Neural crest cell (in vitro differentiated cells): Measurements from ENCODE around the gene PROSER2. TPM values are rescaled to one million over a fixed set of nuclear protein-coding genes. Genes with fewer than 3 reads are reported as not detected.

Experiments
- DNase-seq: peaks from one replicate; pipeline ENCODE4 v3.0.0; 2021; ENCODE audit warnings: low read depth, mixed read lengths, low spot score
- H3K27ac Mint-ChIP-seq: one replicate; pipeline ENCODE4 v1.8.0; 2021; ENCODE audit warnings: mild to moderate bottlenecking, mixed read lengths; ENCODE audit not compliant: unreplicated experiment
- H3K27me3 Mint-ChIP-seq: 2 replicates; pipeline ENCODE4 v1.8.0; 2021; ENCODE audit warnings: low read depth, mild to moderate bottlenecking, mixed read lengths
- H3K36me3 Mint-ChIP-seq: 2 replicates; pipeline ENCODE4 v1.8.0; 2021; ENCODE audit warnings: low read depth, mild to moderate bottlenecking, mixed read lengths
- H3K4me1 Mint-ChIP-seq: 2 replicates; pipeline ENCODE4 v1.8.0; 2021; ENCODE audit warnings: mixed read lengths
- H3K4me3 Mint-ChIP-seq: one replicate; pipeline ENCODE4 v1.8.0; 2021; ENCODE audit warnings: mild to moderate bottlenecking, mixed read lengths
- H3K9me3 Mint-ChIP-seq: 2 replicates; pipeline ENCODE4 v1.8.0; 2021; ENCODE audit warnings: mixed read lengths
- total RNA-seq: library from RNA; stranded (reverse); gene quantifications from 2 replicates; pipeline ENCODE4 v1.2.1, GENCODE V29; 2021
- TF ChIP-seq, protein P1 (sequence below): fragments of 200-600 bp; sonication (generic); conservative IDR thresholded peaks from 2 replicates; pipeline ENCODE4 v1.5.0; 2021; ENCODE audit warnings: antibody characterized with exemption, mild to moderate bottlenecking

Gene PROSER2
- total RNA-seq, 1 donor from 2014 or later = 7.5 TPM

DNA sequence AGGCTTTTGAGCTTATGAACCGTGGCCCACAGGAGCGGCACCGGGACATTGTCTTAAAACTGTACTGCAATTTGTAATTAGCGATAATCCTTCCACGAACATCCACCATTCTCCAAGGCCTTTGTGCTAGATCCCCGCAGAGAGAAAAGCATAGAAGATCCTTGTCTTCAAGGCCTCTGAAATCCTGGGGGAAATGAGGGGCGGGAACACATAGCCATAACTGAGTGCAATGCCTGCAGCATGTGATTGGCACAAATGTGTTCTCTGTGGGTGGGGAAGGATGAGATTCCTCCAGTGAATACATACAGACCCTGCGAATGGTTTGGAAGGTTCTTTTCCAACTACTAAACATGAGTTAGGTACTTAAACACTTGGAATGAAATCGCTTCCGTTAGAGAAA is 25.9 kb upstream of the PROSER2 start:
- TF ChIP-seq, protein P1, sequence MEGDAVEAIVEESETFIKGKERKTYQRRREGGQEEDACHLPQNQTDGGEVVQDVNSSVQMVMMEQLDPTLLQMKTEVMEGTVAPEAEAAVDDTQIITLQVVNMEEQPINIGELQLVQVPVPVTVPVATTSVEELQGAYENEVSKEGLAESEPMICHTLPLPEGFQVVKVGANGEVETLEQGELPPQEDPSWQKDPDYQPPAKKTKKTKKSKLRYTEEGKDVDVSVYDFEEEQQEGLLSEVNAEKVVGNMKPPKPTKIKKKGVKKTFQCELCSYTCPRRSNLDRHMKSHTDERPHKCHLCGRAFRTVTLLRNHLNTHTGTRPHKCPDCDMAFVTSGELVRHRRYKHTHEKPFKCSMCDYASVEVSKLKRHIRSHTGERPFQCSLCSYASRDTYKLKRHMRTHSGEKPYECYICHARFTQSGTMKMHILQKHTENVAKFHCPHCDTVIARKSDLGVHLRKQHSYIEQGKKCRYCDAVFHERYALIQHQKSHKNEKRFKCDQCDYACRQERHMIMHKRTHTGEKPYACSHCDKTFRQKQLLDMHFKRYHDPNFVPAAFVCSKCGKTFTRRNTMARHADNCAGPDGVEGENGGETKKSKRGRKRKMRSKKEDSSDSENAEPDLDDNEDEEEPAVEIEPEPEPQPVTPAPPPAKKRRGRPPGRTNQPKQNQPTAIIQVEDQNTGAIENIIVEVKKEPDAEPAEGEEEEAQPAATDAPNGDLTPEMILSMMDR = no peak
- Mint-ChIP-seq H3K9me3 (peaks cover 5% of the 10 kb centered on the region), H3K27ac (no peak overlapping the region), H3K36me3 (peaks cover 2% of the 10 kb centered on the region), H3K4me3 (no peak overlapping the region), H3K27me3 (no peaks in the 10 kb centered on the region), H3K4me1 (peaks cover 5% of the 10 kb centered on the region)
- no peak for DNase-seq

DNA sequence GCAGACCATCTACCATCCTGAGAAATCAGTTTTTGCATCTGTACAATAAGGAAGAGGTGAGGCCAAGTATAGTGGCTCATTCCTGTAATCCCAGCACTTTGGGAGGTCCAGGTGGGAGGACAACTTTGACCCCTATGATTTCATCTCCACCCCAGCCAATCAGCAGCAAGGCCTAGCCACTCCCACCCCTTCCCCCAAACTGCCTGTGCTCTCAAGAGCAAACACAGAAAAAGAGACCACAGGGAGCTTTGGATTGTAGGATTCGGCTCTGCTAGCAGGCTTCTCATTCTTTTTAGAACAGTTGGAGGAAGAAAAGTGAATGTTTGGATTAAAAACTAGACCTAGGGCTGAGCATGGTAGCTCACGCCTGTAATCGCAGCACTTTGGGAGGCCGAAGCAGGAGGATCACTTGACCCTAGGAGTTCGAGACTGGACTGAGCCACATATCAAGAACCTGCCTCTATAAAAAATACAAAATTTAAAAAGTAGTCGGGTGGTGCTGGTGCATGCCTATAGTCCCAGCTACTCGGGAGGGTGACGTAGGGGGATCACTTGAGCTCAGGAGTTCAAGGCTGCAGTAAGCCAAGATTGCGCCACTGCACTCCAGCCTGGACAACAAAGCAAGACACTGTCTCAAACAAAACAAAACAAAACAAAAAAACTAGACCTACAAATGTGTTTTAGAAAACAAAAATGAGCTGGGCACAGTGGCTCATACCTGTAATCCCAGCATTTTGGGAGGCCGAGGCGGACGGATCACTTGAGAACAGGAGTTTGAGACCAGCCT is 25.1 kb upstream of the PROSER2 start:
- Mint-ChIP-seq H3K4me1 (peaks cover 5% of the 10 kb centered on the region), H3K27ac (no peak overlapping the region), H3K27me3 (no peaks in the 10 kb centered on the region), H3K4me3 (no peak overlapping the region), H3K36me3 (peaks cover 2% of the 10 kb centered on the region), H3K9me3 (peaks cover 5% of the 10 kb centered on the region)
- TF ChIP-seq, protein P1 = no peak
- no peak for DNase-seq

DNA sequence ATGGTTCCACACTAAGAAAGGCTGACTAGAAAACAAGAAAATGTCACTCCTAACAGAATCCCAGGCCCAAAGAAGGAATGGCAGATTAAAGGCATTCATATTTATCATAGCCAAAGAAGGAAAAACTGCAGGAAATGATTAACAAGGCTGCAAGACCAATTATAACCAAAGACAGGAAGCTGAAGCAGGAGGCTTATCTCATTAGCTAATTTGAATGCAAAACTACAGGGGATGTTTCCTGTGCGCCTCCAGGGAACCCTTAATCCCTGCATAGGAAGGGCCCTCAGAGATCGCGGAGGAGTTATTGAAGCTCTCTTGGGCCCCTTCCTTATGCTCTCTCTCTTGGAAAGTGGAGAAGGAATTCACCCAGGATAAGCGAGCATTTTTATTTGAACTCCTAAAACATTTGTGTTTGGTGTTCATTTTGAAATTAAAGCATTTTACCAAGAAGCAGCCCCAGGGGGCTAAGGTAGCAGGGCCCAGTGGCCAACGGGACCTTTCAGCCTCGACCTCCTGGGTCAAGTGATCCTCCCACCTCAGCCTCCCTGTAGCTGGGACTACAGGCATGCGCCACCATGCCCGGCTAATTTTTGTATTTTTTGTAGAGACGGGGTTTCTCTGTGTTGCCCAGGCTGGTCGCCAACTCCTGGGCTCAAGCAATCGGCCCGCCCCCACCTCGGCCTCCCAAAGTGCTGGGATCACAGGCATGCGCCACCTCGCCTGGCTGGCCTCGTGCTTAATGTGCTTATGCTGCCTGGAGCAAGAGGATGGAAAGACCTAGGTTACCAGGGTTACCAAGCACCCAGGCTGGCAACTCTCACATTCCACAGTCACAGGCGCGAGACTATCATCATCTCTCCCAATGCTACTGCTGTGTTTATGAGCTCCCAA is 24.1 kb upstream of the PROSER2 start:
- H3K27ac Mint-ChIP-seq = no peak overlapping the region
- TF ChIP-seq, protein P1 = no peak
- peaks cover 5% of the 10 kb centered on the region for H3K4me1 Mint-ChIP-seq
- peaks cover 3% of the 10 kb centered on the region for H3K9me3 Mint-ChIP-seq
- H3K36me3 Mint-ChIP-seq = no peaks in the 10 kb centered on the region
- DNase-seq = no peak
- H3K4me3 Mint-ChIP-seq = no peak overlapping the region
- H3K27me3 Mint-ChIP-seq = no peaks in the 10 kb centered on the region

DNA sequence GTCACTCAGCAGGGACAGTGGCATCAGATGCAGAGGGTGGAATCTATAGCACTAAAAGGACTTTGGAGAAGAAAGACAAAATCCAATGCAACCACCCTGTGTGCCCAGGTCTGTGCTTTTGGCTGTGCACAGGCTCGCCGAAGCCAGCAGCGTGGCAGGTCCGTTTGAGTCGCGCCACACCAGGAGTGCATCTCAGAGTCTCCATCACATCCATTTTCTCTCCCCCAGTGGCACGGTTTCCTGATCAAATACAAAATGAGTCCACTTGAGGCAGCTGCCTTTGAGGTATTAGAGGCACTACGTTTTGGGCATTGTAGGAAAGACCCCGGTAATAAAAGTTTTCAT is 23.4 kb upstream of the PROSER2 start:
- no peaks in the 10 kb centered on the region for H3K36me3 Mint-ChIP-seq
- H3K27me3 Mint-ChIP-seq = no peaks in the 10 kb centered on the region
- TF ChIP-seq, protein P1 = no peak
- H3K27ac Mint-ChIP-seq = no peak overlapping the region
- H3K4me1 Mint-ChIP-seq = peaks cover 5% of the 10 kb centered on the region
- peaks cover 3% of the 10 kb centered on the region for H3K9me3 Mint-ChIP-seq
- H3K4me3 Mint-ChIP-seq = no peak overlapping the region
- no peak for DNase-seq

DNA sequence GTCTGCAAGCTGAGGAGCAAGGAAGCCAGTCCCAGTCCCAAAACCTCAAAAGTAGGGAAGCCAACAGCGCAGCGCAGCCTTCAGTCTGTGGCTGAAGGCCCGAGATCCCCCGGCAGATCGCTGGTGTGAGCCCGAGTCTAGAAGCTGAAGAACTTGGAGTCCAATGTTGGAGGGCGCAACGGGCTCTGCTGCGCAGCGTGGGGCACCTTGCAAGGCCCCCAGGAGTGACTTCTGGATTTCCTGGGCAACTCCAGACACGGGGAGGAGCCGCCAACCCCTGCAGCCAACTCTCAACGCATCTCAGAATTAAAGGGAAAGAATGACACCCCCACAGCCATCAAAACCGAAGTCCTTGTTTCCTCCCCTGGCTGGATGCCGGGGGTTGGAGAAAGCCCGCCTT is 18.8 kb upstream of the PROSER2 start:
- Mint-ChIP-seq H3K9me3 (no peaks in the 10 kb centered on the region), H3K36me3 (no peaks in the 10 kb centered on the region), H3K27ac (no peak overlapping the region), H3K27me3 (no peaks in the 10 kb centered on the region), H3K4me3 (no peak overlapping the region), H3K4me1 (no peaks in the 10 kb centered on the region)
- TF ChIP-seq, protein P1 = no peak
- no peak for DNase-seq
